Pulmonary artery endothelial cell (primary cell): Measurements from ENCODE around the gene MIGA2. TPM values are rescaled to one million over a fixed set of nuclear protein-coding genes. Genes with fewer than 3 reads are reported as not detected.
A peak's percentile ranks its signal among the peaks of the same experiment; 100 is the strongest.
"Not testable (repeated sequence)": the region's sequence is repeated elsewhere in the genome, so short reads cannot be mapped to it uniquely, and the experiment has no call there.

Experiments
- DNase-seq: peaks from one replicate; pipeline ENCODE4 v3.0.0-alpha.2; 2011; ENCODE audit warnings: low read depth, low spot score
- total RNA-seq: library from RNA; depleted of rRNA; stranded (reverse); fragments of >200 nt; gene quantifications from 2 replicates; pipeline ENCODE4 v1.2.3, GENCODE V29; 2014

The MIGA2 gene
- 23.4 and 37.2 TPM in 2 replicates for total RNA-seq

- peak; percentile 96 for DNase-seq
These were observed at the start of gene MIGA2 for GRCh38 chr9:129036241-129036922. Gene MIGA2, plus strand, starts transcription at chr9:129036626. Its CDS starts 3,969 bp downstream, at chr9:129040595.

- DNase-seq, result no peak
These were observed 49.8 kb upstream of the MIGA2 start for GRCh38 chr9:128986671-128987070.

- peak; percentile 17 for DNase-seq
These were observed 48.6 kb upstream of the MIGA2 start for GRCh38 chr9:128987805-128988204.

- DNase-seq, result no peak
These were observed 43.4 kb upstream of the MIGA2 start for GRCh38 chr9:128992995-128993394.

GRCh38 chr9:128995791-128996190, 40.6 kb upstream of the MIGA2 start:
- no peak for DNase-seq

- DNase-seq, result no peak
These were observed 38.0 kb upstream of the MIGA2 start for GRCh38 chr9:128998462-128998861.

- no peak for DNase-seq
These were observed 36.7 kb upstream of the MIGA2 start for GRCh38 chr9:128999581-129000206.

GRCh38 chr9:129001504-129002325, 34.7 kb upstream of the MIGA2 start:
- DNase-seq, result no peak

GRCh38 chr9:129002992-129003391, 33.4 kb upstream of the MIGA2 start:
- no peak for DNase-seq

GRCh38 chr9:129004173-129004572, 32.3 kb upstream of the MIGA2 start:
- not testable (repeated sequence) for DNase-seq

- no peak for DNase-seq
These were observed 31.0 kb upstream of the MIGA2 start for GRCh38 chr9:129005336-129005997.

- peak; percentile 27 for DNase-seq
These were observed 29.9 kb upstream of the MIGA2 start for GRCh38 chr9:129006328-129007034.

GRCh38 chr9:129007035-129007765, 29.2 kb upstream of the MIGA2 start:
- no peak for DNase-seq

- DNase-seq, result no peak
These were observed 28.5 kb upstream of the MIGA2 start for GRCh38 chr9:129007766-129008468.

- no peak for DNase-seq
These were observed 27.9 kb upstream of the MIGA2 start for GRCh38 chr9:129008469-129008965.

- no peak for DNase-seq
These were observed 27.3 kb upstream of the MIGA2 start for GRCh38 chr9:129008986-129009583.

- no peak for DNase-seq
These were observed 26.8 kb upstream of the MIGA2 start for GRCh38 chr9:129009584-129010141.

- DNase-seq, result no peak
These were observed 26.0 kb upstream of the MIGA2 start for GRCh38 chr9:129010267-129010975.
